K562 (cell line): Measurements from ENCODE around the gene KIAA0513.

Source experiments
- FOXA3 ChIP-seq, 2 experiments: fragments of 450-650 bp in 1 of 2; sonication (generic) in 1 of 2; formaldehyde crosslinking; IDR thresholded peaks in 1 of 2; conservative IDR thresholded peaks in 1 of 2; 2 replicates each; pipeline versions ENCODE4 v1.4.0 to v1.8.0; 2020 to 2022; ENCODE audit warnings: mild to moderate bottlenecking in 2 of 2, missing genetic modification reagents in 1 of 2
- FOXK1 ChIP-seq: sonication (generic); formaldehyde crosslinking; IDR thresholded peaks from 2 replicates; pipeline ENCODE4 v1.8.0; 2022; ENCODE audit warnings: missing genetic modification reagents, mild to moderate bottlenecking, borderline replicate concordance
- JUND ChIP-seq, 2 experiments: IDR thresholded peaks; 2 replicates in 1 of 2; 3 replicates in 1 of 2; pipeline ENCODE4 v1.6.1; 2011; ENCODE audit warnings: borderline replicate concordance in 2 of 2, low read depth in 2 of 2, low read length in 2 of 2, improper control_type of control experiment in 1 of 2, missing biosample characterization in 1 of 2, missing genetic modification characterization in 1 of 2, missing genetic modification reagents in 1 of 2
- MAX ChIP-seq: sonication (generic); formaldehyde crosslinking; IDR thresholded peaks from 2 replicates; pipeline ENCODE4 v1.9.0; 2022; ENCODE audit warnings: mild to moderate bottlenecking, missing genetic modification reagents
- NFE2 ChIP-seq: IDR thresholded peaks from 2 replicates; pipeline ENCODE4 v1.6.1; 2014; ENCODE audit warnings: antibody characterized with exemption, low read depth
- RFX5 ChIP-seq: IDR thresholded peaks from 2 replicates; pipeline ENCODE4 v1.6.1; 2011; ENCODE audit warnings: low read depth, mild to moderate bottlenecking, improper control_type of control experiment, low read length
- SPI1 ChIP-seq: IDR thresholded peaks from 2 replicates; pipeline ENCODE4 v1.6.1; 2011; ENCODE audit warnings: low read depth, low read length, control low read depth, borderline replicate concordance
- TF ChIP-seq, protein P1 (sequence below): fragments of 250-450 bp; sonication (Bioruptor Pico); IDR thresholded peaks from 2 replicates; pipeline ENCODE4 v1.5.0; 2022; ENCODE audit warnings: mild to moderate bottlenecking

GRCh38 chr16:84989749-84990620, 37.6 kb upstream of the KIAA0513 start:
- no peak for TF ChIP-seq NFE2
- TF ChIP-seq SPI1, result no peak
- TF ChIP-seq FOXK1, result no peak
- no peak for TF ChIP-seq FOXA3 (CRISPR knock-in tag; conservative IDR thresholded peaks at IDR 0.05 in 1 of 2, IDR thresholded peaks at IDR 0.05 in 1 of 2)
- TF ChIP-seq MAX, result no peak
- TF ChIP-seq, protein P1, sequence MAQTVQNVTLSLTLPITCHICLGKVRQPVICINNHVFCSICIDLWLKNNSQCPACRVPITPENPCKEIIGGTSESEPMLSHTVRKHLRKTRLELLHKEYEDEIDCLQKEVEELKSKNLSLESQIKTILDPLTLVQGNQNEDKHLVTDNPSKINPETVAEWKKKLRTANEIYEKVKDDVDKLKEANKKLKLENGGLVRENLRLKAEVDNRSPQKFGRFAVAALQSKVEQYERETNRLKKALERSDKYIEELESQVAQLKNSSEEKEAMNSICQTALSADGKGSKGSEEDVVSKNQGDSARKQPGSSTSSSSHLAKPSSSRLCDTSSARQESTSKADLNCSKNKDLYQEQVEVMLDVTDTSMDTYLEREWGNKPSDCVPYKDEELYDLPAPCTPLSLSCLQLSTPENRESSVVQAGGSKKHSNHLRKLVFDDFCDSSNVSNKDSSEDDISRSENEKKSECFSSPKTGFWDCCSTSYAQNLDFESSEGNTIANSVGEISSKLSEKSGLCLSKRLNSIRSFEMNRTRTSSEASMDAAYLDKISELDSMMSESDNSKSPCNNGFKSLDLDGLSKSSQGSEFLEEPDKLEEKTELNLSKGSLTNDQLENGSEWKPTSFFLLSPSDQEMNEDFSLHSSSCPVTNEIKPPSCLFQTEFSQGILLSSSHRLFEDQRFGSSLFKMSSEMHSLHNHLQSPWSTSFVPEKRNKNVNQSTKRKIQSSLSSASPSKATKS, result no peak
- TF ChIP-seq JUND (IDR thresholded peaks at IDR 0.05; ENCODE audit: borderline replicate concordance, low read depth, low read length), result no peak
- TF ChIP-seq JUND (tag; IDR thresholded peaks at IDR 0.05; ENCODE audit: borderline replicate concordance, low read depth, low read length), result no peak
- TF ChIP-seq RFX5, result no peak
